HCT116 (cell line): Measurements from ENCODE around the gene TMEM63A. TPM values are rescaled to one million over a fixed set of nuclear protein-coding genes. Genes with fewer than 3 reads are reported as not detected.

ENCODE experiments used
- ATAC-seq: fragments of 200-7000 bp; cut with Tn5 transposase; 2 replicates; pipeline ENCODE4 v1.9.1; 2020; ENCODE audit warnings: mild to moderate bottlenecking, moderate library complexity
- BruUV-seq: library from RNA; stranded (reverse); fragments of 400-500 nt; replicated peaks from 2 replicates; lab custom pipeline; 2021; lab: Mats Ljungman, UMichigan
- CTCF ChIA-PET: fragments of 300-600 bp; sonication (Branson Sonifier 250); formaldehyde crosslinking; loops from one replicate; lab custom pipeline; 2021; ENCODE audit warnings: antibody characterized with exemption; lab: Charles Lee
- POLR2A ChIA-PET: fragments of 300-600, 350-600 bp; sonication (Branson Sonifier 250); formaldehyde crosslinking; loops from one replicate; lab custom pipeline; 2021; ENCODE audit warnings: antibody characterized with exemption; lab: Charles Lee
- RAD21 ChIA-PET, 2 experiments: fragments of 300-600 bp; sonication (Branson Sonifier 250); formaldehyde crosslinking; loops; one replicate each; lab custom pipeline; 2023; ENCODE audit warnings: low total read pairs in 2 of 2; ENCODE audit not compliant: uncharacterized antibody in 2 of 2, unreplicated experiment in 2 of 2, low non-redundant PET in 1 of 2; lab: Charles Lee
- DNase-seq: peaks from one replicate; pipeline ENCODE4 v3.0.0-alpha.2; 2010; ENCODE audit warnings: low read depth, low spot score
- H2AFZ ChIP-seq: fragments of 200-600 bp; shearing (Covaris generic), sonication (generic); 2 replicates; pipeline ENCODE4 v1.6.1; 2017; ENCODE audit warnings: low read depth, mixed run types, mixed read lengths, antibody characterized with exemption, low read length; ENCODE audit not compliant: poor library complexity, severe bottlenecking
- H3K27ac ChIP-seq: 2 replicates; pipeline ENCODE4 v1.5.1; 2012; ENCODE audit warnings: low read depth, low read length
- H3K27me3 ChIP-seq: fragments of 200-600 bp; sonication (generic); 2 replicates; pipeline ENCODE4 v1.6.1; 2016; ENCODE audit warnings: mixed run types, low read length, mixed read lengths; ENCODE audit not compliant: insufficient read depth
- H3K36me3 ChIP-seq, 2 experiments: fragments of 200-500 bp in 1 of 2; fragments of 200-600 bp in 1 of 2; sonication (Bioruptor generic) in 1 of 2; sonication (generic) in 1 of 2; 2 replicates each; pipeline versions ENCODE4 v1.5.1 to v1.6.1; 2014 to 2016; ENCODE audit warnings: low read length in 2 of 2, inconsistent platforms in 1 of 2, mixed read lengths in 1 of 2, mixed run types in 1 of 2; ENCODE audit not compliant: insufficient read depth in 2 of 2, control insufficient read depth in 1 of 2
- H3K4me1 ChIP-seq, 2 experiments: fragments of 200-600 bp in 1 of 2; sonication (generic) in 1 of 2; 2 replicates each; pipeline versions ENCODE4 v1.5.1 to v1.6.1; 2012 to 2017; ENCODE audit warnings: low read length in 2 of 2, inconsistent platforms in 1 of 2, mild to moderate bottlenecking in 1 of 2, mixed read lengths in 1 of 2, mixed run types in 1 of 2, moderate library complexity in 1 of 2; ENCODE audit not compliant: insufficient read depth in 2 of 2, control insufficient read depth in 1 of 2
- H3K4me2 ChIP-seq: fragments of 200-600 bp; sonication (generic); 2 replicates; pipeline ENCODE4 v1.6.1; 2017; ENCODE audit warnings: mixed run types, low read length, mixed read lengths
- H3K4me3 ChIP-seq, 2 experiments: fragments of 200-600 bp in 1 of 2; sonication (generic) in 1 of 2; replicated peaks in 1 of 2; 2 replicates each; pipeline ENCODE4 v1.5.1; 2011 to 2016; ENCODE audit warnings: low read length in 2 of 2, control low read depth in 1 of 2, low read depth in 1 of 2, mild to moderate bottlenecking in 1 of 2, mixed read lengths in 1 of 2, mixed run types in 1 of 2
- H3K79me2 ChIP-seq: fragments of 200-600 bp; sonication (generic); 2 replicates; pipeline ENCODE4 v1.6.1; 2017; ENCODE audit warnings: mild to moderate bottlenecking, mixed run types, low read length, moderate library complexity, mixed read lengths; ENCODE audit not compliant: insufficient read depth
- H3K9ac ChIP-seq: fragments of 200-600 bp; sonication (generic); 2 replicates; pipeline ENCODE4 v1.6.1; 2016; ENCODE audit warnings: low read length, mixed read lengths
- H3K9me2 ChIP-seq: fragments of 200-600 bp; sonication (generic), shearing (Covaris generic); 2 replicates; pipeline ENCODE4 v1.6.1; 2017; ENCODE audit warnings: mixed run types, mild to moderate bottlenecking, moderate library complexity; ENCODE audit not compliant: insufficient read depth
- H3K9me3 ChIP-seq, 2 experiments: fragments of 200-500 bp in 1 of 2; fragments of 200-600 bp in 1 of 2; sonication (Bioruptor generic) in 1 of 2; sonication (generic) in 1 of 2; 2 replicates each; pipeline ENCODE4 v1.6.1; 2014 to 2017; ENCODE audit warnings: low read length in 2 of 2, mixed read lengths in 2 of 2, inconsistent platforms in 1 of 2, low read depth in 1 of 2, mild to moderate bottlenecking in 1 of 2, mixed run types in 1 of 2, moderate library complexity in 1 of 2; ENCODE audit not compliant: control insufficient read depth in 1 of 2, insufficient read depth in 1 of 2
- H4K20me1 ChIP-seq: fragments of 200-600 bp; sonication (generic), shearing (Covaris generic); 2 replicates; pipeline ENCODE4 v1.6.1; 2017; ENCODE audit warnings: mixed run types, mild to moderate bottlenecking, moderate library complexity; ENCODE audit not compliant: insufficient read depth
- CBX3 ChIP-seq: IDR thresholded peaks from 2 replicates; pipeline ENCODE4 v1.6.1; 2012; ENCODE audit warnings: low read depth
- CEBPB ChIP-seq: IDR thresholded peaks from 2 replicates; pipeline ENCODE4 v1.6.1; 2012; ENCODE audit warnings: low read depth
- CTCF ChIP-seq, 3 experiments: fragments of 200-600 bp in 1 of 3; sonication (generic) in 1 of 3; IDR thresholded peaks in 2 of 3; conservative IDR thresholded peaks in 1 of 3; 2 replicates each; pipeline ENCODE4 v1.5.1; 2012 to 2017; ENCODE audit warnings: low read depth in 2 of 3, low read length in 2 of 3, antibody characterized with exemption in 1 of 3, borderline replicate concordance in 1 of 3, control low read depth in 1 of 3, mild to moderate bottlenecking in 1 of 3, mixed read lengths in 1 of 3, mixed run types in 1 of 3, moderate library complexity in 1 of 3; ENCODE audit not compliant: insufficient read depth in 1 of 3
- EGR1 ChIP-seq: IDR thresholded peaks from 2 replicates; pipeline ENCODE4 v1.6.1; 2012; ENCODE audit warnings: low read depth
- ELF1 ChIP-seq: IDR thresholded peaks from 2 replicates; pipeline ENCODE4 v1.6.1; 2012; ENCODE audit warnings: low read depth, borderline replicate concordance
- EZH2 ChIP-seq: fragments of 200-600 bp; sonication (generic); IDR thresholded peaks from 2 replicates; pipeline ENCODE4 v1.6.1; 2017; ENCODE audit warnings: antibody characterized with exemption, mixed run types
- EZH2phosphoT487 ChIP-seq: fragments of 200-600 bp; IDR thresholded peaks from 2 replicates; pipeline ENCODE4 v1.6.1; 2018; ENCODE audit warnings: antibody characterized with exemption, borderline replicate concordance
- JUND ChIP-seq: IDR thresholded peaks from 2 replicates; pipeline ENCODE4 v1.6.1; 2012
- MAX ChIP-seq: IDR thresholded peaks from 2 replicates; pipeline ENCODE4 v1.6.1; 2012
- POLR2AphosphoS5 ChIP-seq: IDR thresholded peaks from 2 replicates; pipeline ENCODE4 v1.6.1; 2011; ENCODE audit warnings: mild to moderate bottlenecking, low read depth, low read length, moderate library complexity
- RAD21 ChIP-seq: IDR thresholded peaks from 2 replicates; pipeline ENCODE4 v1.6.1; 2012; ENCODE audit warnings: low read depth, mild to moderate bottlenecking
- REST ChIP-seq: IDR thresholded peaks from 2 replicates; pipeline ENCODE4 v1.6.1; 2012; ENCODE audit warnings: low read depth
- TCF7L2 ChIP-seq: IDR thresholded peaks from 2 replicates; pipeline ENCODE4 v1.7.0; 2011; ENCODE audit warnings: borderline replicate concordance, inconsistent platforms; ENCODE audit not compliant: insufficient read depth, insufficient read length; ENCODE audit errors: extremely low read depth
- ZFX ChIP-seq: fragments of 450-650 bp; IDR thresholded peaks from 2 replicates; pipeline ENCODE4 v1.6.1; 2017
- ZNF274 ChIP-seq: fragments of 200-500 bp; sonication (Bioruptor generic); IDR thresholded peaks from 2 replicates; pipeline ENCODE4 v1.6.1; 2014; ENCODE audit warnings: mild to moderate bottlenecking, low read depth, low read length, inconsistent platforms
- intact Hi-C: fragments of 100-400 bp; cut with micrococcal nuclease; formaldehyde crosslinking; loops from 2 replicates; pipeline ENCODE4 v1.10.0; 2022
- total RNA-seq: library from RNA; stranded (reverse); gene quantifications from one replicate; pipeline ENCODE4 v1.2.1, GENCODE V29; 2021; ENCODE audit not compliant: unreplicated experiment

TMEM63A gene
- total RNA-seq, 1 experiment from 2014 or later: 24.4 TPM

GRCh38 chr1:225819346-225820192 is 62.6 kb downstream of the TMEM63A start:
- TF ChIP-seq JUND: no peak
- no peak for TF ChIP-seq ELF1
- no peak for TF ChIP-seq EGR1
- no peak for TF ChIP-seq EZH2
- TF ChIP-seq CBX3: no peak
- TF ChIP-seq REST: no peak
- TF ChIP-seq CEBPB: no peak
- no peak for TF ChIP-seq TCF7L2
- TF ChIP-seq EZH2phosphoT487: no peak
- TF ChIP-seq RAD21: no peak
- TF ChIP-seq MAX: no peak
- TF ChIP-seq ZFX: no peak
- TF ChIP-seq POLR2AphosphoS5: no peak
- no peak for TF ChIP-seq CTCF (IDR thresholded peaks at IDR 0.05 in 2 of 3, conservative IDR thresholded peaks at IDR 0.05 in 1 of 3; ENCODE audit: borderline replicate concordance in 1 of 3, insufficient read depth in 1 of 3, low read depth in 2 of 3, low read length in 2 of 3)
- TF ChIP-seq ZNF274: no peak
- H3K36me3 ChIP-seq: no peaks in the 10 kb centered on the region
- no peaks in the 10 kb centered on the region for H3K79me2 ChIP-seq
- ATAC-seq (no peak), DNase-seq (no peak)
- H3K9ac ChIP-seq: no peak overlapping the region
- ChIA-PET RAD21 (no interaction called here), CTCF (no interaction called here), POLR2A (no interaction called here)
- no peak overlapping the region for H3K27ac ChIP-seq
- no peak overlapping the region for H3K4me2 ChIP-seq
- BruUV-seq: no TSS peak
- no peaks in the 10 kb centered on the region for H4K20me1 ChIP-seq
- H3K9me3 ChIP-seq: no peaks in the 10 kb centered on the region
- H3K4me3 ChIP-seq: no peak overlapping the region
- no peaks in the 10 kb centered on the region for H3K9me2 ChIP-seq
- intact Hi-C loops: no loop called here
- H3K27me3 ChIP-seq: no peaks in the 10 kb centered on the region
- peaks cover 23% of the 10 kb centered on the region in 2 experiments for H3K4me1 ChIP-seq
- H2AFZ ChIP-seq: no peak overlapping the region
